CD4-positive, alpha-beta T cell treated with Interleukin-1 beta for 1 hour (primary cell): ENCODE measurements around the gene ADAM12.

ENCODE experiments used
- DNase-seq, 2 donors: peaks; one replicate each; pipeline ENCODE4 v3.0.0-alpha.2; 2020 to 2022

Gene ADAM12, protein sequence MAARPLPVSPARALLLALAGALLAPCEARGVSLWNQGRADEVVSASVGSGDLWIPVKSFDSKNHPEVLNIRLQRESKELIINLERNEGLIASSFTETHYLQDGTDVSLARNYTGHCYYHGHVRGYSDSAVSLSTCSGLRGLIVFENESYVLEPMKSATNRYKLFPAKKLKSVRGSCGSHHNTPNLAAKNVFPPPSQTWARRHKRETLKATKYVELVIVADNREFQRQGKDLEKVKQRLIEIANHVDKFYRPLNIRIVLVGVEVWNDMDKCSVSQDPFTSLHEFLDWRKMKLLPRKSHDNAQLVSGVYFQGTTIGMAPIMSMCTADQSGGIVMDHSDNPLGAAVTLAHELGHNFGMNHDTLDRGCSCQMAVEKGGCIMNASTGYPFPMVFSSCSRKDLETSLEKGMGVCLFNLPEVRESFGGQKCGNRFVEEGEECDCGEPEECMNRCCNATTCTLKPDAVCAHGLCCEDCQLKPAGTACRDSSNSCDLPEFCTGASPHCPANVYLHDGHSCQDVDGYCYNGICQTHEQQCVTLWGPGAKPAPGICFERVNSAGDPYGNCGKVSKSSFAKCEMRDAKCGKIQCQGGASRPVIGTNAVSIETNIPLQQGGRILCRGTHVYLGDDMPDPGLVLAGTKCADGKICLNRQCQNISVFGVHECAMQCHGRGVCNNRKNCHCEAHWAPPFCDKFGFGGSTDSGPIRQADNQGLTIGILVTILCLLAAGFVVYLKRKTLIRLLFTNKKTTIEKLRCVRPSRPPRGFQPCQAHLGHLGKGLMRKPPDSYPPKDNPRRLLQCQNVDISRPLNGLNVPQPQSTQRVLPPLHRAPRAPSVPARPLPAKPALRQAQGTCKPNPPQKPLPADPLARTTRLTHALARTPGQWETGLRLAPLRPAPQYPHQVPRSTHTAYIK

DNA sequence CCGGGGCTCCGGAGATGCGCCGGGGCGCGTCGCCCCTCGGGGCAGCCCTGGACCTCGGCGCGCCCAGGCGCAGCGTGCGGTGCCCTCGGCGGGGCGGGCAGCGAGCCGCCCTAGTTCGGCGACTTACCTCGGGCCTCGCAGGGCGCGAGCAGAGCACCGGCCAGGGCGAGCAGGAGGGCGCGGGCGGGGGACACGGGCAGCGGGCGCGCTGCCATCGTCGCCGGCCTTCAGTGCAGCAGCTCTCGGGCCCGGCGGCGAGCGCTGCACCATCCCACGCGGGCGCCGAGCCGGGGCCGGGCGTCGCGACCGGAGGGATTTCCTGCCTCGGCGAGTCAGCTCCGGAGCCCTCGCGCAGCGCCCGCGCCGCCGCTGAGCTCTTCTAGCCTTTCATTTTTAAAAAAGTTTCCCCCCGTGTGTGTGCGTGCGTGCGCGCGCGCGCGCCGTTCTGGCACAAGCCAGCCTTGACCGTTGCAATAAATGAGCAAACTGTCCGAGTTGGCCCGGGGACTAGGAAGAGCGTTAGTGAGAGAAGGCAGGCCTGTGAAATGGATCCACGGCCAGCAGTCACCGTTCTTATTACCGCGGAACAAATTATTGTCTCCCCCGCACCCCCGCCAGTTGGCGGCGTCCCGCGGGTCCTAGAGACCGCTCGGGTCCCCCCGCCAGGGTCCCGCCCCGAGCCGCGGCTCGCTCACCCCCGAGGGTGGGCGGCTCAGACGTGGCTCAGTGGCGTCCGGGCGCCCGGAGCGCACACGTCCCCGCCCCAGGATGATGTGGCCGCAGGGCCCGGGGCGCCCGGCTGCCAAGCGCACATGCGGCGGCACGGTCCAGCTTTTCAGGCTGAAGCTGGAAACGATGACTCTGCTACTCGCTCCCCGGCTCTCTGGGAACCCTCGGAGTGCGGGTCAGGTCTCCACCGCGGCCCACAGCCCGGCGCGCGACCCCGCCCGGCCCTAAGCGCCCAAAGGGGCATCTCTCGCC, at the start of gene ADAM12:
TSS of gene ADAM12 (minus strand) at position 547 of the 981 bp plus-strand sequence. CDS start at position 215, 332 bp downstream.
- no peak for DNase-seq

DNA sequence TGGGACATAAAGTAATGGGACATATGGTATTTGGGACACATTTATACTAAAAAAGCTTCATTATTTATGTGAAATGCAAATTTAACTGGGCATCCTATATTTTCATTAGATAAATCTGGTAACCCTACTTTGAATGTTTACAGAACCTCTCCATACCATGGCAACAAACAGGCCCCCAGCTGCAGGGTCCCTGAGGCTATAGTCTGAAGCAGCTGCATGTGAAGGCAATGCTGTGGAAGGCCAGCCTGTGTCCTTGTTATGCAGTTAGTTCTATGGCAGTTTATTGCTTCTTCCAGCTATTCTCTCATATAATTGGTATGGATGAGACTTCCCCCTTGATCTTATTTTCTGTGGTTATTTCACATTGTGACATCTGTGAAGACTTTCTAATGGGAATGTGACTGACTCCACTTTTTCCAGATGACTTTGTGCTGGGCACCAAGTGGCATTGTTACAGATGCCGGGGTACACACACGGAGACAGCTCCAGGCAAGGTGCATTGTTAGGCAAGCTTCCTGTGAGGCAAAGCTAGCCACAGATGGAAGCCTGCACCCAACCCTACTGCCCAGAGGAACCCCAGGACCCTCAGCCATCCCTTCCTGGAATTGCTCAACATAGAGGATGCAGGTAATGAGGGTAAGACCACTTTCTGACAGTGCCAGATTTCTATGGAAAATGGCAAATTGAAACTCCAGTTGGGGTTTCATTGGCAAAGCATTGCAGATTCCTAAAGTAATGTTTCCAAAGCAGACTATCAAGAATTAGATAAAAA, 49.5 kb upstream of the ADAM12 start:
- DNase-seq, result no peak

DNA sequence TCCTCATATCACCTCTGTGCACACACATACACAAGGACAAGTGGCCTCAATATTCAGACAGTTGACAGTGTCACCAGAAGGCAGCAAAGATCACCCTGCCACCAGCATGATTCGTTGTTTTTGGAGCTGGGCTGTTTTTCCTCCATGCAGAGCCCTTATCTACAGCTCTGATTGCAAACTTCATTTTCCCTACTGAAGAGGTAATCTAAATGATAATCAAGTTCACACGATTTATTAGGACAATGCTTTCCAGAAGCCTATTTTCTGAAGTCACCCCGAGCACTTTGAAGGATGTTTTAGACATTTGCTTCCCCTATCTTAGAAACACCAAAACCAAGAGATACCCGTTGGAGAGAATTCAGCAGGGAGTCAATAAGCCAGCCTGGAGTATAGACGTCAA, 46.0 kb upstream of the ADAM12 start:
- DNase-seq, result no peak

DNA sequence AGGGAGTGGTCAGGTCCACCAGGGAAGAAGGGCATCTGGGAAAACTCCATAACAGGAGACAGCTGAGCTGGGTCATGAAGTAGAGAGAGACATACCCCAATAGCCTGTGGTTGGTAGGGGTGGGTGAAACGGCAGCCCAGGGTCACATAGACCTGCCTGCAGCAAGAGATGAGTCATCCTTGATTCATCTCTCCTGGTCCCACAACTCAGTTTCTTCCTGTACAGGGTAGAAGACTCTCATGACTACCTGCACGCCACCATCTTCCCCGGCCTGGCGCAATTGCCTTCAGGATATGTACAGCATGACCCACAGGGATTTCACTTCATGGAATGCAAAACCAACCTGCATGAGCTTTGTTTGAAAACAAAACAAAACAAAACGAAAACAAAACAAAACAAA, 45.1 kb upstream of the ADAM12 start:
- no peak for DNase-seq

DNA sequence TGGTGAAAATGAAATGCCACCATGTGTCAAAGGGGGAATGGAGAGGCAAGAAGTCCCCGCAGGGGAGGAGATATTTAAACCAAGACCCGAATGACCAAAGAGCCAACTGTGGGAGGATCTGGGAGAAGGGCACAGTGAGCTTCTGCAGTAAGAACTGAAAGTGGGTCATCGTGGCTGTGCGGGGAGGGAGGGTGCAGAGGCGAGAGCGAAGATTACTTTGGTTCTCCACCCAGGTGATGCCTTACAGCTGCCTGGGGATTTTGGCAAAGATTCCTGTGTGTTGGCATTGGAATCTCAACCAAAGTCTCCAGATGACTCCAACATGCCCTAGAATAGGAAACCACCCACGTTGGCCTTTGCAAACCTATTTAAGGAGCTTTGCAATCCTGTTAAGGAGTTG, 44.2 kb upstream of the ADAM12 start:
- no peak for DNase-seq

DNA sequence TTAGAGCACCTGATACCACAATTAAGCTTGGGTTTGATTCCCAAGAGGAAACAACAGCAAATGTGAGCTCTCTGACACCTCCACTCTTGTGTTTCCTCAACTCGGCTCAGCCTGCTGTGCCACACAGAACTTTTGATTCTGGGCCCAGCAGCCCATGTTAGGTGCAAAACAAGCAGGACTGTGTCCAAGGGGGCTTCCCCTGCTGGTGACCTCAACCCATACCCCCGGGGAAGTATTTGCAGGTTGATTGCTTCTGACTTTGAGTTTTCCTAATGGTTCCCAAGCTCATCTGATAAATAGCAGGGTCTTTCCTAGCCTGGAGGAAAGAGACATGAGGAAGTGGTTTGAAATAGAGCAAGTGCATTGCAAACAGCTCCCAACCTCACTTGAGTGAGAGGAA, 43.5 kb upstream of the ADAM12 start:
- no peak for DNase-seq

DNA sequence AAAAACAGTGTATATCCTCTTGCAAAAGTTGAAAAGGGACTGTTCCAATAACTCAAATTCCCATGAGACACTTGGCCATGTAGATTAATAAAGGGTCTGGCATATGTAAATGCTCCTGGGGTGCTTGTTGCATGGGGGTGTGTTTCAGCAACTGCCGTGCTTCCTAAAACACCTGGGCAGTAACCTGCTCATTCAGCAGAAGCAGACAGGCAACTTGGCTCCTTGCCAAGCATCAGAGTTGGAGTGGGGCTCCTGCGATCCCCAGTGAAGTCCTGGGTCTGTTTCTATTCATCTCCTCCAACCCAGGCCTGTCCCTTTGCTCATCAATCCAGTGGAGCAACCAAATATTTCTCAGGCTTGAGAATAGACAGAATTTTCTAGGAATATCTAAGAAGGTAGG, 42.2 kb upstream of the ADAM12 start:
- DNase-seq, result no peak

DNA sequence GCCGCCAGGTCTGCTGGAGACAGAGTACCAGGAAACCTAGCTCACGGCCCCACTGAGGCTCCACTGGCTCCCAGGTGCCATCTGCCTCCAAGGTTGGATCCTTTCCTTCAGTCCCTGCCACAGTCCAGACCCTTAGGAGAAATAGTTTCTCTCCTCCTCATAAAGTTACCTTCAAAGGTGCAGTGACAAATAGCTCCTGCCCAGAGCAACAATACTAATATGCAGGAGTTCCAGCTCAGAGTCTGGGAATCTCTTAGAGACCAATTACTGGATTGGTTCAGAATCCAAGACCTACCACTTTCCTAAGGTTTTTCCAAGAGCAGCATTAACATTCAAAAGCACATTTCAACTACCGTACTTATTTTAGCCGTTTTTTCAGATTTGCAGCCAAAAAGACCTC, 41.0 kb upstream of the ADAM12 start:
- no peak for DNase-seq

DNA sequence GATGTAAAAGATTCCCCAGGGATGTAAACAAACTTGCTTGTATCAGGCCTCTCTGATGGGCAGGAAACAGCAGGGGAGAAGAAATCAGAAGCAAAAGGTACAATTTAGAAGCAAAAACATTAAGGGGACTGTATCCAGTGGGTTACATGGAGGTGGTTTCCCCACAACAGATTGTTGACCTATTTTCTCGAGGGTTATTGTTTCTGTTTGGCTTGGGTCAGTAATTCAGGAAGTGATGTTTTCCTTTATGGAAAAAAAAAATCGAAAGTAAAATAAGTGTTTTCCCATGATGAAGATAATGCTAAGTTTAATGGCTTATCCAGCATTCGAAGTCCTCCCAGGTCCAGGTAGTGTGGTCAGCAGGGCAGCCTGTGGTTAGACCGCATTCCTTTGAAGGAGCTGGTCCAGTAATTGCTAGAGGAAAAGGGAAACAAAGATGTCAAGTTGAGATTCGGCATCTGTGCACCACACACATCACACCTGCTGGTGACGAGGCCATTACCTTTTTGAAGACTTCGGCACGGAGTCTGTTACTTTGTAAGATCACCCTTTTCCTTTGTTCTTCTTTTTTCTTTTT, 37.3 kb upstream of the ADAM12 start:
- no peak for DNase-seq

DNA sequence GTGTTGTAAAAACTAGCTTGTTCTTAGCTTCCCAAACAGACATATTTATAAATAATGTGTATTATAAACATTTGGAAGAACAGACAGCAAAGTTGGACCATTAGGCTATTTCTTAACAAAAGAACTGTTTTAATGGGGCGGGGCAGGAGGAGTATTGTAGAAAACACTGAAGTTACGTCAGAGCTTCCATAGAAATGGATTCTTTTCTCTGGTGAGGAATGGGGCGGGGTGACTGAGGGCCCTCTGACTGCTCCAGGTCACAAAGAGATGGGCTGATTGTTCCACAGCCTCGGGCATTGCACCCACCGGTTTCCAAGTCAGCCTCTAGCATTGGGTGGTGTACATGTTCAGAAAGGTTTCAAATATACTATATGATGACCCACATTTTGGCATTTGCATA, 36.8 kb upstream of the ADAM12 start:
- DNase-seq, result no peak

DNA sequence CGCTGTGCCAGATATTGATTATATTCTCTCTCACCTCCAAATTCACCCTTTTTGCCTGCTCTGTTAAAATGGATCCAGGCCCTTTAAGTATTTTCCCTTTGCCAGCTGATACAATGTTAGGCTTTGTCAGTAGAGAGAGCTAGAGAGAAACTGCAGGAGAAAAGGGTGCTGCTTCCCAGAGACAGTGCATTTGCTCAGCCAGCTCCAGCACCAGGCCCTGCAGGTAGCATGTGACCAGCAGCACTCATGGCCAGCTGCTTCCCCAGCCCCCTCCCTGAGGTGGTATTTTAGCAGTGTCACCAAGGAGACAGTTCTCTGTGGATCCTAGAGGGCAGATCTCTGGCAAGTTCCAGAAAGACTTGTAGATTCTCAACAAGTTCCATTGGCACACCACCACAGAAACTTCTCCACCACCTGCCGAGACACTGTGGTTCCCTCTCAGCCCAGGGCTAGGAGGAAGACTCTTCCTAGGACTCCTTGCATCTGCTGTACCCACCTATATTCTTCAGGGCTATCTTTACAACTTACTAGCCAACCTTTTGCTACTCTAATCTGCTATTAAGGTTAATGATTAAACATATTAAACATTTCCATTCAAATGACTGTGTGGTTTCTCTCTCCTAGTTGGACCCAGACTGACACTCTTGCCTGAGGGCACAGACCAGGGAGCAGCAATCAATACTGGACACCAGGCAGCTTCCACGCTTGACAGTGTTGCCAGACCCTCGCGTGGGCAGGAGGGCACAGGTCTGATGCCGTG, 35.6 kb upstream of the ADAM12 start:
- DNase-seq, result no peak

DNA sequence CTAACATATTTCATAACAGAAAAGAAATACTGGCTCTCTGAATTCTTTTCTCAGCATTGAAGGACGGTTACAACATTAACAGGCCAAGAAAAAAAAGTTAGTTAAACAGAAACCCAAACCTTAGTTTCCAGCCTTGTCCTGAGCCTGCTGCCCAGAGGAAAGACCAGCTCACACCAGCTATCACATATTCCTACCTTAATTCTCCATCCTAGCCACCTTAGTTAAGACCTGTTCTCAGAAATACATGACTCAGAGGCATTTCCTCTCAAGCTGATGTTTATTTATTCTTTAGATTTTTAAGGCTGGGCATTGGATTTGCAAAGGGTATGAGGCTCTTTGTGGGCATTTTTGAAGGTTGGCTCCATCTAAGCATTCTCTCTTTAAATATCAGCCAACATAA, 34.3 kb upstream of the ADAM12 start:
- DNase-seq, result no peak

DNA sequence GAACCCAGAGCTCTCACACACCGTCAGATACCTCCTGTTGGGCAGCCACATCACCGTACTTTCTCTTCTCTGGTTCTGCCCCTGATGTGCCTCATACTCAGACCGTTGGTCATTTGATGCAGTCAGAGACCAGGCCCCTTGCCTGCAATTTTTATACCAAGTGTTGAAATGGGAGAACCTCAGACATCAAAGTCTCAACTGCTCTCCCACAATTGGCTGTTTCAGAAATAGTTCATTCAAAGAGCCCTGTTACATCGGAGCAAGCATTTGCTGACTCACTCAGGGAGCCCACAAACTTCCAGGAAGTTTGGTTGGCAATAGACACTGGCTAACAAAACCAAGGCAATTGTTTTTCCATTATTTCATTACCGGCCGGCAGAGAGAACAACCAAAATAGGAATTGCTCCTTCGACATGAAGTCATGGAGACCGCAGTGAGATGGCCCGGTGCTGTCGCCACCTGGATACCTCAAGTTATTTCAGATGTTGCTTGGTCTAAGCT, 33.5 kb upstream of the ADAM12 start:
- no peak for DNase-seq

DNA sequence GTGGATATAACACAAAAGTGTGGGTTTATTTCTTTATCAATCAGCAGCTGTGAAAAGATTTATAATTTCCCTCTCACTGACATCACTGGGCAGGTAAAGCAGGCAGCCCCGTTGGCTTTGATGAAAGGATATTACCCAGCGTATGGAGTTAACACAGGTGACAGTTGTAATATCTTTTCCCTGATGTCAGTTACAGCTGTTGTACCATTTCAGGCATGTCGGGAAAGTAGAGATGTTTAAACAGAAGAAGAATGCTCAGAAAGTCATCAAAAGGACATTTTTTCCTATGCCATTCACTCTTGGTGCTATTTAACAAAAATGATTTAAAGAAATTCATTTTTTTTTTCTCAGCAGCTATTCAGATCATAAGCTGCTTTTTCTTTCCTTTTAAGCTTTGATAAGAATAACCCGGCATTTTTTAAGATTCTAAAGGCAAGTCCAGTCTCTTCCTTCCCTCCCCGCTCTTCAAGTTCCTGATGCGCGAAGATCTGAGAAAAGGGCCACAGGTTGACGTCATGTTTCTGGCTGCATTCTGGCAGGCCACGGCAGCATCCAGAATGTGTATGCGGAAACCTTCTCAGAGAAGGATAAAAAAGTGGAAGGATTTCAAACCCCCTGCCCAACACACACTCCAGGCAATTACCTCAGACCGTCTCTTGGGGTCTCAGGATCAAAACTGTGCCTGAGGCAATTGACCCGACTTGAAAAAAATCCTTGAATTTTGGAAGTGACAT, 32.5 kb upstream of the ADAM12 start:
- DNase-seq, result no peak

DNA sequence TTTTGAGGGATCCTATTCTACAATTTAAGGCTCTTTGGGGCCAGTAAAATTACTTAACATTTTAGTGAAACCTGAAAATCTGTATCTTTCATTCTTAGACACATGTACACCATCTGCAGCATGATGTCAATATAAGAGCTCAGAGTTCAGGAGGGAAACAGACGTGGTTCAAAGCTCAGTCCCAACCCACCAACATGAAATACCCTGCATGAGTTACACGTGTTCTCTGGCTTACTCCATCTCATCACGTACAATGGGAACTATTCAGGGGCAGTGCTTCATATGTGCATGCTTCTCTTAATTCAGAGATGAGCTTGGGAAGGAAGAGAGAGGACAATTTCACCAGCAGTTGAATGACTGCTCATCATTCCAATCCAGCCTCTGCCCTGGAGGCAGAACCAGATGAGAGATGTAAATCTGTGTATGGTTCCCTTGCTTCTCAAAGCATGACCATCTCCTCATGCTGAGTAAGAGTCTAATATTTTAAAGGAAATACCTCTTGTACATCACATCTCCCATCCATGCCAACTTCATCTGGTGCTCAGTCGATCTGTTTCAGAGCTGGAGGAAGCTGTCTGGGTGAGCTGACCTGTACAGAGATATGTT, 29.0 kb upstream of the ADAM12 start:
- no peak for DNase-seq

DNA sequence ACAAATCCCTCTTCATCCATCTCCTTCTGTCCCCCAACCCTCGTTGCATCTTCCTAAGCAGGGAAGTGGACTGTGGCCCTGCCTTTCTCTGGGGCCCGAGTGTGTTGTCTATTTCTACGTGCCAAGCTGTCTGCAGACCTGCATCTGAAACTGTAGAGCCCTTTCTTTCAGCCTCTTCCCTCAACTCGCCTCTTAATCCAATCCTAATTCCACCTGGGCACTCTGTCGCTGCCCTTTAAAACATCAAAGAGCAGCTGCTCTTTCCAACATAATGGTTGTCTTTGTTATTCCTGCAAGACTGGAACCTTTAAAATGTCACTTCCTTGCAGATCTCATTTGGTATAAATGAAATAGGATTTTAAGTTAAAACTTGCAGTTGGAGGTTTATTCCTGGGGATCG, 21.5 kb upstream of the ADAM12 start:
- DNase-seq, result no peak

DNA sequence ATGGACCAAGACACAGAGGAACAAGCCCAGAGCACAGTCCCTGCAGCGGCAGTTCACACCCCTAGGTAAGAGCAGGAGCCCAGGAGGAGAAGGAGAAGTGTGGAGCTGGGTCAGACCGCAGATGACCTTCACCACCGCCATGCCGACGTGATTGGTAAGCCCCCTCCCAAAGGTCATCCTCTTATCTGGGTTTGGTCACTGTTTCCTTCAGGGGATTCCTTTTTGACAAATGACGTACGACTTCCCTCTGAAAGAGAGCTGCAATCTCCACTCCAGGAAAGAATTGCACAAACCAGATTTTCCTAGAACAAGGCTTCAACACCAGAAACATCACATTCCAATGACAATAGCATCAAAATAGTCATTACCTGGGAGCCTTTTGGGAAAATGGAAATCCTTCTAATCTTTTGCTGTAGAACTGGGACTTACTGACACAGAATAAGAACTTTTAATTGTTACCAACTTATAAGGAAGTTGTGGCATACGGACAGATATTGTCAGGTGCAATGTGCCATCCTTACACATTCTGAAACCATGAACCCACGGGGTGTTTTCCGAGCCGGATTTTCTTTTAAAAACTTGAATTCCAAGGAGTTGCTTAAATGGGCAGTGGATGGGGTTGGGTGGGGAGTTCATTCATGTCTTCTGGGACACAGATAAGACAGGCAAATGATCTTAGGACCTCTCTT, 20.8 kb upstream of the ADAM12 start:
- no peak for DNase-seq

DNA sequence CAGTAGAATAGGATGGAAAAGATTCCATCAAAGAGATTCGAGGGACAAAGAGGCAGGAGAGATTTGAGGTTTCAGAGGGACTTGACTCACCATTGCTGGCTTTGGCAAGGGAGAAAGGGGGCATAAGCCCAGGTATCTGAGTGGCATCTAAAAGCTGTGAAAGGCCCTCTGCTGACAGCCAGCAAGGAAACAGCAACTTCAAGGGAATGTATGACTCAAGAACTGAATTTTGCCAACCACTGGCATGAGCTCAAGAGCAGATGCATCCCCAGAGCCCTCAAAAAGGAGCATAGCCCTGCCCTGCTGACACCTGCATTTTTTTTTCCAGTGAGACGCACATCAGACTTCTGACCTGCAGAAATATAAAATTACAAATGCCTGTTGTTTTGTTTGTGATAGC, 19.6 kb upstream of the ADAM12 start:
- DNase-seq, result no peak

DNA sequence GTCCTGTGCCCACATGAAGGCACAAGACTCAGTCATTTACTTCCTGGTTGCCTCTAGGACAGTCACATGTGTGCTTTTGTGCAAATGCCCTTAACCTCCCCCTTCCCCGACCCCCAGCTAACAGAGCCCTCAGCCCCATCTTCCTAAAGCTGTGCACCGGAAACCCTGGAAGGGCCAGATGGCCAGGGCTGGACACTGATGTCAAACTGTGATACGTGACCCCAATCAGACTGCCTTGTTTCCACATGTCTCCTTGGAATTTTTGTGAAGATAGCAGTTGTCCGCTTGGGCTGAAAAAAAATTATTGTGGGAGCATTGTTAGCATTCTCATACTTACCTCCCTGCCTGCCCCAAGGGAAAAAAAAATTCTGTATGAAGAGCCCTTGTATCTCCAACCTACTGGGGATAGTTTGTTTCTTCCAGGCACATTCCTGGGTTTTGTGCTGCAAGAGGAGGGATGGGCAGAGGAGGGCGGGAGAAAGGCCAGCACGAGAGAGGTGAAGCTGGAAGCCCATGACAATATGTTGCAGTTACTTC, 17.0 kb upstream of the ADAM12 start:
- no peak for DNase-seq
